GM21786 (cell line): ENCODE data around the gene GUCA2A.

ENCODE experiments used
- ATAC-seq: cut with Tn5 transposase; IDR thresholded peaks from one replicate; pipeline ENCODE4 v1.9.1; 2021; ENCODE audit not compliant: unreplicated experiment

GUCA2A gene

GRCh38 chr1:42155362-42155761 lies 9.2 kb downstream of the GUCA2A start:
- no peak for ATAC-seq

- ATAC-seq = no peak
These were observed 9.9 kb downstream of the GUCA2A start for GRCh38 chr1:42154685-42155084.

GRCh38 chr1:42153624-42154023 lies 10.9 kb downstream of the GUCA2A start:
- no peak for ATAC-seq

- no peak for ATAC-seq
These were observed 11.5 kb downstream of the GUCA2A start, which contains the start of gene GUCA2B for GRCh38 chr1:42152907-42153600. GUCA2B (plus strand) TSS chr1:42153410; CDS start chr1:42153451, 41 bp downstream.

- ATAC-seq = no peak
These were observed 12.4 kb downstream of the GUCA2A start for GRCh38 chr1:42152119-42152518.

DNA sequence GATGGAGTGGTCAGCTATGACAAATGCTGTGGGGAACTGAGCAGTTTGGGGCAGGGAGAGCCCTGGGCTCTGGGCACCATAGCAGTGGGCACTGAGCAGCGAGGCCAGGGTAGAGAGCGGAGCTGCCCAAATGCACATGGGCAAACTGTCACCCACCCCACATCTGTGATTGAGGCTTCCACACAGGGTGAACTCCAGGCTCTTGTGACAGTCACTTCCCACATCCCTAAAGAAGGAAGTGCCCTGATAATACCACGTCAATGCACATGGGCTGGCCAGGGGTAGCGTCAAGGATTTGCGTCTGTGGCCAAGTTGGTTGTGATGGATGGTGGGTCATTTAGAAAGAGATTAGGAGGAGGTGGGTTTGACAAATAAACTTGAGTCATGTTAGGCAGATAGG lies 13.9 kb downstream of the GUCA2A start:
- no peak for ATAC-seq

- no peak for ATAC-seq
These were observed 16.4 kb downstream of the GUCA2A start for GRCh38 chr1:42148166-42148565.

DNA sequence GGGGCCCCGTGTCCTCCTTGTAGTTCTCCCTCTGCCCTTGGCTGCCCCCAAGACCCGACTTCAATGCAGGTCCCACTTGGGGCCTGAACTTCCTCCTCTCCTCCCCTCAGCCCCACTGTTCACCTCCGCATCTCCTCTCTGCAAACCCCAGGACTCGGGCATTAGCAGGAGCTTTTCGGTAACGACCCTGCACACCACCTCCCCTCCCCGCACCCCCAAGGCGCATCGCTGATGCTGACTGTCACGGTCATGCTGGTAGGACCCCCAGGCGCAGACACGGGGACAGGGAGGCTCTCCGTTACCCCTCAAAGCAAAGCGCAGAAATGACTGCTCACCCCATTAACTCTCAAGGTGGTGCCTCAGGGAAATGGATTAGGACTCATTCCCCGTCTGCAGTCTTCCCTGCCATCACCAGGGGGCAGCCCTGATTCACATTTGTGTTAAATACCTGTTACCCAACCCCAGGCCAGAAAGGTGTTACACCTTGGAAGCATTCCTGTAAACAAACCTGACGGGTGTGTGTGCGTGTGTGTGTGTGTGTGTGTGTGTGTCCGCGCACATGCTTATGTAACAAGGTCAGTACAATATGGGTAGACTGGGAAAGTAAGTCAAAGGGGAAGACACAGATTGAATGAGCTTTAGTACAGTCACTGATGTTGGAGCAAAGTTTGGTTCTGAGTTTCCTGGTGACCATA lies 17.8 kb downstream of the GUCA2A start:
- no peak for ATAC-seq

DNA sequence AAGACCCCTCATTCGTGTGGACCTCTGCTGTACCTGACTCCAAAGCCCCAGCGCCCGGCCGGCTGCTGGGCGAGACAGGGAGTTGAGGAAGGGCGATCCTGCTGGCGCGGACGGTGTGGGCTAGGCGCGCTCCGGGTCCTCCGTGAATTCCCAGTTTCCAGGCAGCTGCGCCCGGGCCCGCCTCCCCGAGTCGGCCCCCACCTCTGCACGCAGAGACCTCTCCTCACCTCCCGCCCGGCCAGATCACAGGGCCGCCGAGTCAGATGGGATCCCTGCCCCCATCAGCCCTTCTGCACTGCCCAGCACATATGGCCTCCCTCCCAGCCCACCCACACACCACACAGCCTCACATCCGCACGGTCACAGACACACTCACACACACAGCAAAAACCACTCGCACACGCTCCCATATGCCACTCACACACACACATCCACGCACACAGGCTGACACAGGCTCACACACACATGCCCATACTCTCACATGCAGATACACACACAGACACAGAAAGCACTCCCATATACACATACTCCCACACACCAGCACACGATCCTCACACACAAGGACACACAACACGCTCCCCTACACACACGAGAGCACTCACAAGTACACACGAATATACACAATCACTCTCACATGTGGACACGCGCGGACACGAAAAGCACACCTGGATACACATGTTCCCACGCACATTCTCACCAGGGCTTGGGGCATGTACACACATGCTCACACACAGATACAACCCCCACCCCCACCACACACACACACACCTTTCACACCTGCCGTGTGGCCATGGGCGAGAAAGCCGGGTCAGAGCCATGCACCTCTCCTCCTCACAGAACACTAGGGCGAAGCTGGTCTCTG lies 18.6 kb downstream of the GUCA2A start:
- no peak for ATAC-seq

GRCh38 chr1:42145389-42145716 lies 19.2 kb downstream of the GUCA2A start:
- no peak for ATAC-seq

GRCh38 chr1:42144711-42145388 lies 19.7 kb downstream of the GUCA2A start:
- ATAC-seq = no peak

- no peak for ATAC-seq
These were observed 20.4 kb downstream of the GUCA2A start for GRCh38 chr1:42143896-42144710.

DNA sequence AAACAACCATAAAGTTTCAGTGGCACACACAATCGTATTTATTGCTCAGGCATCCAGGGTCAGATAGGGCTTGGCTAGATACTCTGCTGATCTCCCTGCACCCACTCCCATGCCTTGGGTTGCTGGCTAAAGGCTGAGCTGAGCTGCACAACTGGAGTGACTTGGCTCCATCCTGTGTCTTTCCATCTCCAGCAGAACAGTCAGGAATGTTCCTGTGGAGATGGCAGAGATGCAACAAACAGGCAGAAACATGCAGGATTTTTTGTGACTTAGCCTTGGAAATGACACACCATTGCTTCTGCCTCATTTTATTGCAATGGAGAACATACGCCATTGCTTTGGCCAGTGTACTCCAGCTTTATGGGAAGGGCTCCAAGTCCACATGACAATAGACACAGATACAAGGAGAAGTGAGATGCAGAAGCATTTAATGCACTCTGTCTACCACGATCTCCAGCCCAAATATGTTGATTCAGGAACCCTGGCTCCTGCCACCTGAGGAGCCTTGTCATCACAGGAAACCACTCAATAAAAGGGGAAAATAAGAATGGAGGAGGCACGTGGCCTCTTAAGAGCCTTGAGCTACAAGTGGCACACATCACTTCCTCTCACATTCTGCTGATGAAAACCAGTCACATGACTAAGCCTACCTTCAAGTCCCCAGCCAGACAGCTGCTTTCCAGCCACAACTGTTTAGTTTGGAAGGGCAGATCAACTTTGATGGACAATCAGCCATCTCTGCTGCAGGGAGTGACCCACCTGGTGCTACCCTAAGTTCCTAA lies 21.5 kb downstream of the GUCA2A start:
- no peak for ATAC-seq

DNA sequence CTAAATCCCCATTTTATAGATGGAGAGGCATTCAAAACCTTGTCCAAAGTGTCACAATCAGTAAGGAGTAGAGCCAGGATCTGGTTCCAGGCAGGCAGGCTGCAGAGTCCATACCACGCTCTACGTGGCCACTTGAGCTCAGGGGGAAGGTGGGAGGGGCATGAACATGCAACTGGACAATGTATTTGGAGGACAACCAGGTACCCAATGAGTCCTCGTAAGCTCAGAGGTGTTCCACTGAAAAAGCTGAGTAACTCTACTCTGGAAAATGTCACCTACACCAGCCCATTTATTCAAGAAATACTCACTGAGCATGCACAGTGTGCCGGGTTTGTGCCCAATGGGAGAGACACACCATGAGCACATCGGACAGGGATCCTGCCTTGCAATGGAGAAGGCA lies 22.6 kb downstream of the GUCA2A start:
- no peak for ATAC-seq

- ATAC-seq = no peak
These were observed 24.4 kb downstream of the GUCA2A start for GRCh38 chr1:42140191-42140590.

DNA sequence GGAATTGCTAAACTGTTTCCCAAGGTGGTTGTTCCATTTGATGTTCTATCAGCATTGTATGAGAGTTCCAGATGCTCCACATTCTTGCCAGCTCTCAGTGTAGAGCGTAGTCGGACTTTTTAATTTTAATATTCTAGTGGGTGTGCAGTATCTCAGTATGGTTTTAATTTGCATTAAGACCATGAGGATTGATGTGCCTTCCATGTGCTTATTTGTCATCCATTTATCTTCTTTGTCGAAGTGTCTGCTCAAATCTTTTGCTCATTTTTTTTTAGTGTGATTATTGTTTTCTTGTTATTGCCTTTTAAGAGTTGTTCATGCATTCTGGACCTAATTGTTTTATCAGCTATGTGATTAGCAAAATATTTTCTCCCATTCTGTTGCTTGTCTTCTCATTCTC lies 25.1 kb downstream of the GUCA2A start:
- no peak for ATAC-seq

- ATAC-seq = no peak
These were observed 26.0 kb downstream of the GUCA2A start for GRCh38 chr1:42138586-42138985.

- ATAC-seq = no peak
These were observed 26.8 kb downstream of the GUCA2A start for GRCh38 chr1:42137766-42138165.

DNA sequence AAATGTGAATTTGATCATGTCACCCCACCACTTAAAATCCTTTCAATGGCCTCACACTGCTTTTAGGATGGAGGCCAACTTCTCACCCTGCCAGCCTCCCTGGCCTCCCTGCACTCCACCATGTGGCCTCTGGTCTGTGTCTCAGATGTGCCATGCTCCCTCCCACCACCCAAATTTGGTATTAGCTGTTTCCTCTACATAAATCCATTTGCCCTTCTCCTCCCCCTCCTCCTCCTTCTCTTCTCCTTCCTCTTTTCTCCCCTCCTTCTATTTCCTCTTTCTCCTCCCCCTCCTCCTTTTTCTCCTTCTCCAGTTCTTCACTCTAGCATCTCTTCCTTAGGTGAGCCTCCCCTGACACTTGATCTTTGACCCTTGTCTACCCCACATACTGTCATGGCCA lies 28.1 kb downstream of the GUCA2A start:
- ATAC-seq = no peak

- no peak for ATAC-seq
These were observed 29.1 kb downstream of the GUCA2A start for GRCh38 chr1:42135426-42135825.
